Kidney (tissue), 14 donors: ENCODE data around the gene AGFG1. TPM values are rescaled to one million over a fixed set of nuclear protein-coding genes. Genes with fewer than 3 reads are reported as not detected.
A peak's percentile ranks its signal among the peaks of the same experiment; 100 is the strongest.

Experiments
- DNase-seq, 5 donors: peaks; one replicate each; pipeline ENCODE4 v3.0.0-alpha.2; 2013 to 2020
- FAIRE-seq: peaks from 2 replicates; lab custom pipeline; 2012; peaks lifted over from hg19 to GRCh38; lab: Jason Lieb, UNC
- H3K27ac ChIP-seq, 2 donors: one replicate each; pipeline ENCODE4 v1.7.0; 2013; ENCODE audit warnings: low read depth in 2 of 2, low read length in 2 of 2, inconsistent platforms in 1 of 2
- H3K27me3 ChIP-seq: one replicate; pipeline ENCODE4 v1.7.1; 2013; ENCODE audit warnings: low read length, inconsistent platforms; ENCODE audit not compliant: control insufficient read depth, insufficient read depth
- H3K36me3 ChIP-seq, 3 donors: one replicate each; pipeline versions ENCODE4 v1.7.0 to v1.7.1; 2013; ENCODE audit warnings: low read length in 3 of 3, control low read depth in 1 of 3, inconsistent platforms in 1 of 3; ENCODE audit not compliant: insufficient read depth in 3 of 3, control insufficient read depth in 2 of 3
- H3K4me1 ChIP-seq, 3 donors: one replicate each; pipeline versions ENCODE4 v1.7.0 to v1.7.1; 2013; ENCODE audit warnings: low read length in 3 of 3, inconsistent platforms in 1 of 3, low read depth in 1 of 3; ENCODE audit not compliant: control insufficient read depth in 2 of 3, insufficient read depth in 2 of 3
- H3K4me3 ChIP-seq, 3 donors: one replicate each; pipeline versions ENCODE4 v1.7.0 to v1.8.1; 2013; ENCODE audit warnings: low read length in 3 of 3, control low read depth in 1 of 3, inconsistent platforms in 1 of 3
- H3K9ac ChIP-seq, 3 donors: one replicate each; pipeline versions ENCODE4 v1.7.0 to v1.7.1; 2013; ENCODE audit warnings: low read length in 3 of 3, control low read depth in 1 of 3, inconsistent platforms in 1 of 3
- H3K9me3 ChIP-seq, 3 donors: one replicate each; pipeline versions ENCODE4 v1.7.0 to v1.7.1; 2013; ENCODE audit warnings: low read length in 3 of 3, control low read depth in 1 of 3, inconsistent platforms in 1 of 3; ENCODE audit not compliant: control insufficient read depth in 2 of 3, insufficient read depth in 1 of 3
- intact Hi-C: fragments of 100-400 bp; cut with DNase I; formaldehyde crosslinking; loops from one replicate; pipeline ENCODE4 v1.11.1; 2022
- polyA plus RNA-seq: library from polyadenylated mRNA; stranded (reverse); fragments of 350-450 nt; fragmentation: Illumina TruSeq; extraction: RNeasy Lipid Tissue Mini Kit (QIAGEN cat#74804); gene quantifications from one replicate; pipeline ENCODE4 v1.2.3, GENCODE V29; 2014; ENCODE audit warnings: low read depth, low replicate concordance; ENCODE audit not compliant: insufficient read depth
- total RNA-seq: library from RNA; stranded (reverse); fragmentation: NEBNext Ultra II Directional; extraction: Animal tissue kit (Norgen Biotek cat#: 25700); gene quantifications from one replicate; pipeline ENCODE4 v1.2.1, GENCODE V29; 2021
- TF ChIP-seq, protein P1 (sequence below): IDR thresholded peaks from 3 replicates; pipeline ENCODE4 v1.5.1; 2012; ENCODE audit warnings: mild to moderate bottlenecking, moderate library complexity, borderline replicate concordance; ENCODE audit not compliant: insufficient read depth; ENCODE audit errors: extremely low read depth
- donor health status: control.
- donor health status: control.
- donor health status: control.
- donor health status: control.
- donor health status: control.
- donor health status: DM: yes; HTN: yes; CAD: no.
- donor health status: Normal renal cell carcinoma (clear cell type).

AGFG1 gene
- total and polyA plus RNA-seq, 2 donors from 2014 or later, result 36.6 to 98.9 TPM

GRCh38 chr2:227545990-227546389 is 74.0 kb downstream of the AGFG1 start:
- TF ChIP-seq, protein P1, sequence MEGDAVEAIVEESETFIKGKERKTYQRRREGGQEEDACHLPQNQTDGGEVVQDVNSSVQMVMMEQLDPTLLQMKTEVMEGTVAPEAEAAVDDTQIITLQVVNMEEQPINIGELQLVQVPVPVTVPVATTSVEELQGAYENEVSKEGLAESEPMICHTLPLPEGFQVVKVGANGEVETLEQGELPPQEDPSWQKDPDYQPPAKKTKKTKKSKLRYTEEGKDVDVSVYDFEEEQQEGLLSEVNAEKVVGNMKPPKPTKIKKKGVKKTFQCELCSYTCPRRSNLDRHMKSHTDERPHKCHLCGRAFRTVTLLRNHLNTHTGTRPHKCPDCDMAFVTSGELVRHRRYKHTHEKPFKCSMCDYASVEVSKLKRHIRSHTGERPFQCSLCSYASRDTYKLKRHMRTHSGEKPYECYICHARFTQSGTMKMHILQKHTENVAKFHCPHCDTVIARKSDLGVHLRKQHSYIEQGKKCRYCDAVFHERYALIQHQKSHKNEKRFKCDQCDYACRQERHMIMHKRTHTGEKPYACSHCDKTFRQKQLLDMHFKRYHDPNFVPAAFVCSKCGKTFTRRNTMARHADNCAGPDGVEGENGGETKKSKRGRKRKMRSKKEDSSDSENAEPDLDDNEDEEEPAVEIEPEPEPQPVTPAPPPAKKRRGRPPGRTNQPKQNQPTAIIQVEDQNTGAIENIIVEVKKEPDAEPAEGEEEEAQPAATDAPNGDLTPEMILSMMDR, result no peak
- Histone ChIP-seq H3K27me3 (no peaks in the 10 kb centered on the region), H3K27ac (no peak overlapping the region), H3K4me1 (no peaks in the 10 kb centered on the region), H3K4me3 (no peak overlapping the region), H3K9ac (no peak overlapping the region), H3K36me3 (peaks cover 0 to 2% (median 0%) of the 10 kb centered on the region in 3 donors), H3K9me3 (no peaks in the 10 kb centered on the region)
- FAIRE-seq (no peak), DNase-seq (no peak)
- intact Hi-C loops, result no loop called here

DNA sequence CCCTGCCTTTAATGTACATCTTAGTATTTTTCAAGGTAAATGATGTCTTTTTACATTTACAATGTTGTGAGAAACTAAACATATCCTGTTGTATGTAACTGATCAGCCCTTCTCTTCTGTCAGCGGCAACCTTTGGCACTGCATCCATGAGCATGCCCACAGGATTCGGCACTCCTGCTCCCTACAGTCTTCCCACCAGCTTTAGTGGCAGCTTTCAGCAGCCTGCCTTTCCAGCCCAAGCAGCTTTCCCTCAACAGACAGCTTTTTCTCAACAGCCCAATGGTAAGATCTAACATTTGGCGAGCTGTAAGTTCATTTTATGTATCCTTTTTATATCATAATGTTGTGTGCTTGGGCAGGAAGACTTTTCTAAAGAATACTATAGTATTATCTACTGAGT is 79.9 kb downstream of the AGFG1 start:
- intact Hi-C loops, result no loop called here
- TF ChIP-seq, protein P1, result no peak
- no peaks in the 10 kb centered on the region for H3K27me3 ChIP-seq
- H3K4me1 ChIP-seq, result no peaks in the 10 kb centered on the region
- H3K4me3 ChIP-seq, result no peak overlapping the region
- DNase-seq, result peak in 1 of 5 donors; percentile 6
- no peak for FAIRE-seq
- H3K36me3 ChIP-seq, result peaks cover 0 to 10% (median 4%) of the 10 kb centered on the region in 3 donors
- no peak overlapping the region for H3K27ac ChIP-seq
- no peaks in the 10 kb centered on the region for H3K9me3 ChIP-seq
- H3K9ac ChIP-seq, result no peak overlapping the region

- intact Hi-C loops, result no loop called here
- Histone ChIP-seq H3K36me3 (no peaks in the 10 kb centered on the region), H3K9ac (no peak overlapping the region), H3K4me3 (no peak overlapping the region), H3K4me1 (no peaks in the 10 kb centered on the region), H3K27ac (no peak overlapping the region), H3K9me3 (no peaks in the 10 kb centered on the region), H3K27me3 (no peaks in the 10 kb centered on the region)
- DNase-seq, result no peak
- TF ChIP-seq, protein P1, result no peak
- FAIRE-seq, result peak; percentile 88
Measured at GRCh38 chr2:227562581-227562980, 90.6 kb downstream of the AGFG1 start.

DNA sequence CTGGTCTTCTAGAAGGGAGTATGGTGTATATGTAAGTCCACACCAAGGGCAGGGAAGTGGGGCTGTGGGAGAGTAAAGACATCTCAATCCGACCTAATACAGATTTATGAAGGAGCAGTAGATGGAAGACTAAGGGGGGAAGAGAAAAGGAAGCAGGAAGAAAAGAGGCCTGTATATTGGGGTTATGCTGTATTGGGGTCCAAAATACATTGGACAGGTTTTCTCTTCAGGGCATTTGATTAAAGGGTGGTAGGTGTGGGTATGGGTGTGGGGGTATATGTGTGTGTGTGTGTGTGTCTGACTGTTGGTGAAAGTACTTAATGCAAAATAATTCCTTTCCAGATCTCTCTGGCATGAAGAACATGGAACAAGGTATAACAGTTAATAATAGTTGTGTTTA is 93.1 kb downstream of the AGFG1 start:
- Histone ChIP-seq H3K27ac (no peak overlapping the region), H3K27me3 (no peaks in the 10 kb centered on the region), H3K4me1 (no peaks in the 10 kb centered on the region), H3K36me3 (no peaks in the 10 kb centered on the region), H3K9me3 (no peaks in the 10 kb centered on the region), H3K9ac (no peak overlapping the region), H3K4me3 (no peak overlapping the region)
- FAIRE-seq, result no peak
- intact Hi-C loops, result no loop called here
- DNase-seq, result no peak
- TF ChIP-seq, protein P1, result no peak
